Muscle layer of colon (tissue), 2 donors: Measurements from ENCODE around the gene PANK2.

Experiments used
- H3K27ac ChIP-seq: one replicate; pipeline ENCODE4 v1.7.0; 2013; ENCODE audit warnings: low read depth, mild to moderate bottlenecking, low read length, moderate library complexity
- H3K27me3 ChIP-seq, 2 donors: one replicate each; pipeline ENCODE4 v1.7.0; 2013; ENCODE audit warnings: low read length in 2 of 2, mild to moderate bottlenecking in 2 of 2; ENCODE audit not compliant: insufficient read depth in 2 of 2, control insufficient read depth in 1 of 2
- H3K36me3 ChIP-seq: one replicate; pipeline ENCODE4 v1.7.0; 2013; ENCODE audit warnings: mild to moderate bottlenecking, low read length; ENCODE audit not compliant: insufficient read depth
- H3K4me1 ChIP-seq: one replicate; pipeline ENCODE4 v1.7.0; 2013; ENCODE audit warnings: mild to moderate bottlenecking, low read length; ENCODE audit not compliant: insufficient read depth
- H3K4me3 ChIP-seq, 2 donors: one replicate each; pipeline ENCODE4 v1.7.0; 2013; ENCODE audit warnings: low read length in 2 of 2, low read depth in 1 of 2, mild to moderate bottlenecking in 1 of 2, moderate library complexity in 1 of 2
- H3K9ac ChIP-seq: one replicate; pipeline ENCODE4 v1.7.0; 2013; ENCODE audit warnings: low read length
- H3K9me3 ChIP-seq: one replicate; pipeline ENCODE4 v1.7.0; 2013; ENCODE audit warnings: mild to moderate bottlenecking, low read length
- donor health status: abdominal sarcoma.
- donor health status: Adenocarcinoma of cecum.

The PANK2 gene

GRCh38 chr20:3858689-3859088 lies 30.5 kb upstream of the PANK2 start:
- H3K4me1 ChIP-seq, result peaks cover 4% of the 10 kb centered on the region
- no peaks in the 10 kb centered on the region for H3K9me3 ChIP-seq
- H3K27me3 ChIP-seq, result no peaks in the 10 kb centered on the region
- H3K9ac ChIP-seq, result no peak overlapping the region
- H3K27ac ChIP-seq, result no peak overlapping the region
- no peak overlapping the region for H3K4me3 ChIP-seq
- H3K36me3 ChIP-seq, result peaks cover 64% of the 10 kb centered on the region

- Histone ChIP-seq H3K9me3 (no peaks in the 10 kb centered on the region), H3K4me1 (no peaks in the 10 kb centered on the region), H3K4me3 (no peak overlapping the region), H3K36me3 (peaks cover 78% of the 10 kb centered on the region), H3K9ac (no peak overlapping the region), H3K27ac (no peak overlapping the region), H3K27me3 (no peaks in the 10 kb centered on the region)
Measured at GRCh38 chr20:3861191-3861590, 28.0 kb upstream of the PANK2 start.

GRCh38 chr20:3862333-3862732 lies 26.9 kb upstream of the PANK2 start:
- Histone ChIP-seq H3K9me3 (no peaks in the 10 kb centered on the region), H3K27me3 (no peaks in the 10 kb centered on the region), H3K9ac (no peak overlapping the region), H3K4me1 (no peaks in the 10 kb centered on the region), H3K36me3 (peaks cover 82% of the 10 kb centered on the region), H3K27ac (no peak overlapping the region), H3K4me3 (no peak overlapping the region)

- no peaks in the 10 kb centered on the region for H3K27me3 ChIP-seq
- H3K9ac ChIP-seq, result no peak overlapping the region
- no peak overlapping the region for H3K27ac ChIP-seq
- peaks cover 72% of the 10 kb centered on the region for H3K36me3 ChIP-seq
- H3K4me1 ChIP-seq, result no peaks in the 10 kb centered on the region
- no peak overlapping the region for H3K4me3 ChIP-seq
- no peaks in the 10 kb centered on the region for H3K9me3 ChIP-seq
Measured at GRCh38 chr20:3863317-3863716, 25.9 kb upstream of the PANK2 start.

- Histone ChIP-seq H3K9me3 (no peaks in the 10 kb centered on the region), H3K4me3 (no peak overlapping the region), H3K27ac (no peak overlapping the region), H3K4me1 (no peaks in the 10 kb centered on the region), H3K36me3 (peaks cover 65% of the 10 kb centered on the region), H3K9ac (no peak overlapping the region), H3K27me3 (no peaks in the 10 kb centered on the region)
Measured at GRCh38 chr20:3864518-3864917, 24.7 kb upstream of the PANK2 start.

- H3K27ac ChIP-seq, result no peak overlapping the region
- no peak overlapping the region for H3K4me3 ChIP-seq
- no peak overlapping the region for H3K9ac ChIP-seq
- H3K36me3 ChIP-seq, result peaks cover 61% of the 10 kb centered on the region
- H3K4me1 ChIP-seq, result no peaks in the 10 kb centered on the region
- no peaks in the 10 kb centered on the region for H3K27me3 ChIP-seq
- H3K9me3 ChIP-seq, result no peaks in the 10 kb centered on the region
Measured at GRCh38 chr20:3865152-3865886, 23.9 kb upstream of the PANK2 start.

- Histone ChIP-seq H3K4me1 (no peaks in the 10 kb centered on the region), H3K9me3 (no peaks in the 10 kb centered on the region), H3K36me3 (peaks cover 58% of the 10 kb centered on the region), H3K27me3 (no peaks in the 10 kb centered on the region), H3K9ac (no peak overlapping the region), H3K4me3 (no peak overlapping the region), H3K27ac (no peak overlapping the region)
Measured at GRCh38 chr20:3865887-3866407, 23.2 kb upstream of the PANK2 start.

- Histone ChIP-seq H3K9ac (no peak overlapping the region), H3K36me3 (peaks cover 56% of the 10 kb centered on the region), H3K4me3 (no peak overlapping the region), H3K27me3 (no peaks in the 10 kb centered on the region), H3K27ac (no peak overlapping the region), H3K9me3 (no peaks in the 10 kb centered on the region), H3K4me1 (no peaks in the 10 kb centered on the region)
Measured at GRCh38 chr20:3866464-3866863, 22.7 kb upstream of the PANK2 start.

- Histone ChIP-seq H3K27ac (no peak overlapping the region), H3K4me1 (peaks cover 5% of the 10 kb centered on the region), H3K27me3 (no peaks in the 10 kb centered on the region), H3K9ac (no peak overlapping the region), H3K36me3 (peaks cover 47% of the 10 kb centered on the region), H3K9me3 (no peaks in the 10 kb centered on the region), H3K4me3 (no peak overlapping the region)
Measured at GRCh38 chr20:3867802-3868201, 21.4 kb upstream of the PANK2 start.

GRCh38 chr20:3869839-3870634 lies 19.1 kb upstream of the PANK2 start:
- H3K27ac ChIP-seq, result no peak overlapping the region
- H3K4me1 ChIP-seq, result peaks cover 5% of the 10 kb centered on the region
- peaks cover 36% of the 10 kb centered on the region for H3K36me3 ChIP-seq
- no peaks in the 10 kb centered on the region for H3K9me3 ChIP-seq
- no peak overlapping the region for H3K4me3 ChIP-seq
- no peak overlapping the region for H3K9ac ChIP-seq
- H3K27me3 ChIP-seq, result no peaks in the 10 kb centered on the region

- Histone ChIP-seq H3K4me1 (peaks cover 5% of the 10 kb centered on the region), H3K4me3 (no peak overlapping the region), H3K27me3 (no peaks in the 10 kb centered on the region), H3K9me3 (no peaks in the 10 kb centered on the region), H3K27ac (no peak overlapping the region), H3K36me3 (peaks cover 20% of the 10 kb centered on the region), H3K9ac (no peak overlapping the region)
Measured at GRCh38 chr20:3871550-3872265, 17.5 kb upstream of the PANK2 start.
